A549 (cell line): Measurements from ENCODE around the gene PPM1B.

Experiments
- CHD2 ChIP-seq: fragments of 150-350 bp; IDR thresholded peaks from 2 replicates; pipeline ENCODE4 v1.6.1; 2014; ENCODE audit warnings: low read length; ENCODE audit not compliant: partially characterized antibody
- EP300 ChIP-seq, 2 experiments: fragments of >200 bp; sonication (Bioruptor Twin); formaldehyde crosslinking; IDR thresholded peaks; 2 replicates in 1 of 2; 3 replicates in 1 of 2; pipeline ENCODE4 v1.6.1; 2016 to 2017
- JUN ChIP-seq, 2 experiments: fragments of >200 bp; sonication (Bioruptor Twin); formaldehyde crosslinking; IDR thresholded peaks; 2 replicates in 1 of 2; 3 replicates in 1 of 2; pipeline ENCODE4 v1.6.1; 2016 to 2017
- POLR2A ChIP-seq: IDR thresholded peaks from 2 replicates; pipeline ENCODE4 v1.6.1; 2012; ENCODE audit warnings: mild to moderate bottlenecking, low read length
- POLR2AphosphoS2 ChIP-seq: conservative IDR thresholded peaks from 2 replicates; pipeline ENCODE4 v1.6.1; 2012; ENCODE audit warnings: low read length, improper control_type of control experiment, inconsistent platforms
- RFX5 ChIP-seq: fragments of 450-650 bp; IDR thresholded peaks from 2 replicates; pipeline ENCODE4 v1.7.1; 2014; ENCODE audit warnings: antibody characterized with exemption, mild to moderate bottlenecking, moderate library complexity
- SREBF2 ChIP-seq: fragments of 450-650 bp; IDR thresholded peaks from 2 replicates; pipeline ENCODE4 v1.6.1; 2014; ENCODE audit warnings: mild to moderate bottlenecking, moderate library complexity
- TP53 ChIP-seq: fragments of 250-450 bp; sonication (Bioruptor Pico); IDR thresholded peaks from 2 replicates; pipeline ENCODE4 v1.5.0; 2021; ENCODE audit warnings: mild to moderate bottlenecking, moderate library complexity
- TF ChIP-seq, protein P1 (sequence below): fragments of >200 bp; sonication (Bioruptor Twin); formaldehyde crosslinking; IDR thresholded peaks from 3 replicates; pipeline ENCODE4 v1.5.1; 2016
- TF ChIP-seq, protein P2 (sequence below): fragments of 250-450 bp; sonication (Bioruptor Pico); IDR thresholded peaks from 2 replicates; pipeline ENCODE4 v1.5.0; 2021; ENCODE audit warnings: mild to moderate bottlenecking, moderate library complexity, borderline replicate concordance
- TF ChIP-seq, protein P3 (sequence below): fragments of 200-600 bp; sonication (generic); IDR thresholded peaks from 2 replicates; pipeline ENCODE4 v1.6.1; 2016; ENCODE audit warnings: antibody characterized with exemption, mild to moderate bottlenecking, moderate library complexity
- TF ChIP-seq, protein P4 (sequence below): fragments of 450-650 bp; IDR thresholded peaks from 2 replicates; pipeline ENCODE4 v1.6.1; 2014; ENCODE audit warnings: antibody characterized with exemption
- TF ChIP-seq, protein P5 (sequence below): IDR thresholded peaks from 2 replicates; pipeline ENCODE4 v1.6.1; 2012

DNA sequence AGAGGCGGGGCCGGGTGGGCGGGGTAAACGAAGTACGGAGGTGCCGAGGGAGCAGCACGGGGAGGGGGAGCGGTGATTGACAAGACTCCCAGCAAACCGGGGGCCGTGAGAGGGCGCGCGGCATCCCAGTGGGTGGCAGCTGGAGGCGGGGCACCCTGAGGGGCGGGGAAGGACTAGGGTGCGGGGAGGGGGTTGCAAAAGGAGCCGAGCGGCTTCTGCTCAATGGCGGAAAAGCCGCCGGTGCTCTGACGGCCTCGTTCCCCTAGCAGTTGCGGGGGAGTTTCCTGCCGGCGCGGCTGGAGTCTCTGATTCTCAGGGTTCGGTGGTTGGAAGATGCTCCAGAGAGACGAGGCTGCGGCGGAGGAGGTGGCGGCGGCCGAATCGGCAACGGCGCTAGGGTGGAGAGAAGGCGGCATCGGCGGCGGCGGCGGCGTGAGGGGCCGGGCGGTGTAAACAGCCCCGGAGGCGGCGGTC is at the start of gene PPM1B:
- TF ChIP-seq, protein P1, sequence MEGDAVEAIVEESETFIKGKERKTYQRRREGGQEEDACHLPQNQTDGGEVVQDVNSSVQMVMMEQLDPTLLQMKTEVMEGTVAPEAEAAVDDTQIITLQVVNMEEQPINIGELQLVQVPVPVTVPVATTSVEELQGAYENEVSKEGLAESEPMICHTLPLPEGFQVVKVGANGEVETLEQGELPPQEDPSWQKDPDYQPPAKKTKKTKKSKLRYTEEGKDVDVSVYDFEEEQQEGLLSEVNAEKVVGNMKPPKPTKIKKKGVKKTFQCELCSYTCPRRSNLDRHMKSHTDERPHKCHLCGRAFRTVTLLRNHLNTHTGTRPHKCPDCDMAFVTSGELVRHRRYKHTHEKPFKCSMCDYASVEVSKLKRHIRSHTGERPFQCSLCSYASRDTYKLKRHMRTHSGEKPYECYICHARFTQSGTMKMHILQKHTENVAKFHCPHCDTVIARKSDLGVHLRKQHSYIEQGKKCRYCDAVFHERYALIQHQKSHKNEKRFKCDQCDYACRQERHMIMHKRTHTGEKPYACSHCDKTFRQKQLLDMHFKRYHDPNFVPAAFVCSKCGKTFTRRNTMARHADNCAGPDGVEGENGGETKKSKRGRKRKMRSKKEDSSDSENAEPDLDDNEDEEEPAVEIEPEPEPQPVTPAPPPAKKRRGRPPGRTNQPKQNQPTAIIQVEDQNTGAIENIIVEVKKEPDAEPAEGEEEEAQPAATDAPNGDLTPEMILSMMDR: no peak
- TF ChIP-seq POLR2A: peak; percentile 97
- no peak for TF ChIP-seq RFX5
- no peak for TF ChIP-seq CHD2
- no peak for TF ChIP-seq SREBF2
- TF ChIP-seq, protein P2, sequence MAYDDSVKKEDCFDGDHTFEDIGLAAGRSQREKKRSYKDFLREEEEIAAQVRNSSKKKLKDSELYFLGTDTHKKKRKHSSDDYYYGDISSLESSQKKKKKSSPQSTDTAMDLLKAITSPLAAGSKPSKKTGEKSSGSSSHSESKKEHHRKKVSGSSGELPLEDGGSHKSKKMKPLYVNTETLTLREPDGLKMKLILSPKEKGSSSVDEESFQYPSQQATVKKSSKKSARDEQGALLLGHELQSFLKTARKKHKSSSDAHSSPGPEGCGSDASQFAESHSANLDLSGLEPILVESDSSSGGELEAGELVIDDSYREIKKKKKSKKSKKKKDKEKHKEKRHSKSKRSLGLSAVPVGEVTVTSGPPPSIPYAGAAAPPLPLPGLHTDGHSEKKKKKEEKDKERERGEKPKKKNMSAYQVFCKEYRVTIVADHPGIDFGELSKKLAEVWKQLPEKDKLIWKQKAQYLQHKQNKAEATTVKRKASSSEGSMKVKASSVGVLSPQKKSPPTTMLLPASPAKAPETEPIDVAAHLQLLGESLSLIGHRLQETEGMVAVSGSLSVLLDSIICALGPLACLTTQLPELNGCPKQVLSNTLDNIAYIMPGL (CRISPR knock-in tag): no peak
- peak in 1 of 2 experiments; percentile 86; a peak in 3 of 5 replicates for TF ChIP-seq JUN (IDR thresholded peaks at IDR 0.05)
- no peak for TF ChIP-seq TP53 (CRISPR knock-in tag)
- TF ChIP-seq, protein P3, sequence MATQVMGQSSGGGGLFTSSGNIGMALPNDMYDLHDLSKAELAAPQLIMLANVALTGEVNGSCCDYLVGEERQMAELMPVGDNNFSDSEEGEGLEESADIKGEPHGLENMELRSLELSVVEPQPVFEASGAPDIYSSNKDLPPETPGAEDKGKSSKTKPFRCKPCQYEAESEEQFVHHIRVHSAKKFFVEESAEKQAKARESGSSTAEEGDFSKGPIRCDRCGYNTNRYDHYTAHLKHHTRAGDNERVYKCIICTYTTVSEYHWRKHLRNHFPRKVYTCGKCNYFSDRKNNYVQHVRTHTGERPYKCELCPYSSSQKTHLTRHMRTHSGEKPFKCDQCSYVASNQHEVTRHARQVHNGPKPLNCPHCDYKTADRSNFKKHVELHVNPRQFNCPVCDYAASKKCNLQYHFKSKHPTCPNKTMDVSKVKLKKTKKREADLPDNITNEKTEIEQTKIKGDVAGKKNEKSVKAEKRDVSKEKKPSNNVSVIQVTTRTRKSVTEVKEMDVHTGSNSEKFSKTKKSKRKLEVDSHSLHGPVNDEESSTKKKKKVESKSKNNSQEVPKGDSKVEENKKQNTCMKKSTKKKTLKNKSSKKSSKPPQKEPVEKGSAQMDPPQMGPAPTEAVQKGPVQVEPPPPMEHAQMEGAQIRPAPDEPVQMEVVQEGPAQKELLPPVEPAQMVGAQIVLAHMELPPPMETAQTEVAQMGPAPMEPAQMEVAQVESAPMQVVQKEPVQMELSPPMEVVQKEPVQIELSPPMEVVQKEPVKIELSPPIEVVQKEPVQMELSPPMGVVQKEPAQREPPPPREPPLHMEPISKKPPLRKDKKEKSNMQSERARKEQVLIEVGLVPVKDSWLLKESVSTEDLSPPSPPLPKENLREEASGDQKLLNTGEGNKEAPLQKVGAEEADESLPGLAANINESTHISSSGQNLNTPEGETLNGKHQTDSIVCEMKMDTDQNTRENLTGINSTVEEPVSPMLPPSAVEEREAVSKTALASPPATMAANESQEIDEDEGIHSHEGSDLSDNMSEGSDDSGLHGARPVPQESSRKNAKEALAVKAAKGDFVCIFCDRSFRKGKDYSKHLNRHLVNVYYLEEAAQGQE: no peak
- TF ChIP-seq, protein P4, sequence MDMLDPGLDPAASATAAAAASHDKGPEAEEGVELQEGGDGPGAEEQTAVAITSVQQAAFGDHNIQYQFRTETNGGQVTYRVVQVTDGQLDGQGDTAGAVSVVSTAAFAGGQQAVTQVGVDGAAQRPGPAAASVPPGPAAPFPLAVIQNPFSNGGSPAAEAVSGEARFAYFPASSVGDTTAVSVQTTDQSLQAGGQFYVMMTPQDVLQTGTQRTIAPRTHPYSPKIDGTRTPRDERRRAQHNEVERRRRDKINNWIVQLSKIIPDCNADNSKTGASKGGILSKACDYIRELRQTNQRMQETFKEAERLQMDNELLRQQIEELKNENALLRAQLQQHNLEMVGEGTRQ: no peak
- no peak for TF ChIP-seq EP300 (IDR thresholded peaks at IDR 0.05)
- TF ChIP-seq, protein P5, sequence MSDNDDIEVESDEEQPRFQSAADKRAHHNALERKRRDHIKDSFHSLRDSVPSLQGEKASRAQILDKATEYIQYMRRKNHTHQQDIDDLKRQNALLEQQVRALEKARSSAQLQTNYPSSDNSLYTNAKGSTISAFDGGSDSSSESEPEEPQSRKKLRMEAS: 0 out of 2 replicates have a peak, but pooled peaks have one; percentile 30
- TF ChIP-seq POLR2AphosphoS2: no peak
